K562 (cell line): Measurements from ENCODE around the gene PQBP1. TPM values are rescaled to one million over a fixed set of nuclear protein-coding genes. Genes with fewer than 3 reads are reported as not detected.

Source experiments
- REST ChIP-seq, 2 experiments: fragments of 450-650 bp; formaldehyde crosslinking in 1 of 2; IDR thresholded peaks; 2 replicates each; pipeline versions ENCODE4 v1.4.0 to v1.6.1; 2014 to 2020; ENCODE audit warnings: mild to moderate bottlenecking in 2 of 2, borderline replicate concordance in 1 of 2, low read depth in 1 of 2
- polyA plus RNA-seq, 8 experiments: library from polyadenylated mRNA; depleted of rRNA in 4 of 8; stranded (reverse) in 5 of 8; unstranded in 3 of 8; fragments of >200 nt; fragmentation: Nextera tagmentation in 2 of 8; fragmentation: Illumina TruSeq in 1 of 8; extraction: Ambion mirVana in 2 of 8; extraction: Trizol in 1 of 8; gene quantifications; 2 replicates each; pipeline versions ENCODE4 v1.2.1 to v1.2.3, GENCODE V29; 2011 to 2014; ENCODE audit warnings: inconsistent platforms in 1 of 8, missing spikeins in 1 of 8
- total RNA-seq, 7 experiments: library from RNA; depleted of rRNA in 6 of 7; stranded (reverse); fragments of >200 nt in 6 of 7; fragmentation: Illumina TruSeq in 2 of 7; extraction: Trizol in 2 of 7; gene quantifications; 2 replicates each; pipeline versions ENCODE4 v1.2.1 to v1.2.3, GENCODE V29; 2011 to 2021; ENCODE audit warnings: low replicate concordance in 1 of 7

Gene PQBP1
- total and polyA plus RNA-seq, 9 of the 15 experiments (the other 6 are each of a cell fraction or from before 2014, with no cell fraction given): 41.3 to 262 (median 112) TPM

- no peak for TF ChIP-seq REST (IDR thresholded peaks at IDR 0.05; ENCODE audit: borderline replicate concordance)
- TF ChIP-seq REST (CRISPR knock-in tag; IDR thresholded peaks at IDR 0.05; ENCODE audit: low read depth): no peak
These were observed 2.8 kb upstream of the PQBP1 start (continued) for GRCh38 chrX:48894891-48895290.
